Endometrium (tissue), 2 donors: ENCODE data around the gene GJB5.
"Not testable (repeated sequence)": the region's sequence is repeated elsewhere in the genome, so short reads cannot be mapped to it uniquely, and the experiment has no call there.

Source experiments
- FAIRE-seq: peaks from 2 replicates; lab custom pipeline; 2012; peaks lifted over from hg19 to GRCh38; lab: Jason Lieb, UNC
- donor health status: control.
- donor health status: control.

The GJB5 gene

GRCh38 chr1:34754964-34755637, at the start of gene GJB5:
GJB5 (plus strand) TSS chr1:34755047; CDS start chr1:34757331, 2,284 bp downstream.
- no peak for FAIRE-seq

- FAIRE-seq, result no peak
These were observed 49.8 kb upstream of the GJB5 start for GRCh38 chr1:34705077-34705476.

GRCh38 chr1:34708106-34708505, 46.7 kb upstream of the GJB5 start:
- no peak for FAIRE-seq

- no peak for FAIRE-seq
These were observed 45.3 kb upstream of the GJB5 start for GRCh38 chr1:34709547-34709946.

GRCh38 chr1:34710812-34711211, 44.0 kb upstream of the GJB5 start:
- no peak for FAIRE-seq

- FAIRE-seq, result no peak
These were observed 43.4 kb upstream of the GJB5 start for GRCh38 chr1:34711485-34711884.

GRCh38 chr1:34712007-34712688, 42.7 kb upstream of the GJB5 start:
- FAIRE-seq, result no peak

GRCh38 chr1:34713443-34713842, 41.4 kb upstream of the GJB5 start:
- no peak for FAIRE-seq

- FAIRE-seq, result no peak
These were observed 40.5 kb upstream of the GJB5 start for GRCh38 chr1:34714386-34714785.

GRCh38 chr1:34715139-34715538, 39.7 kb upstream of the GJB5 start:
- no peak for FAIRE-seq

- FAIRE-seq, result no peak
These were observed 33.6 kb upstream of the GJB5 start for GRCh38 chr1:34721241-34721640.

GRCh38 chr1:34721646-34722355, 33.0 kb upstream of the GJB5 start:
- no peak for FAIRE-seq

- no peak for FAIRE-seq
These were observed 28.0 kb upstream of the GJB5 start for GRCh38 chr1:34726861-34727260.

- no peak for FAIRE-seq
These were observed 24.4 kb upstream of the GJB5 start for GRCh38 chr1:34730485-34730884.

- FAIRE-seq, result not testable (repeated sequence)
These were observed 22.0 kb upstream of the GJB5 start for GRCh38 chr1:34732831-34733230.

GRCh38 chr1:34736692-34737091, 18.2 kb upstream of the GJB5 start:
- no peak for FAIRE-seq

GRCh38 chr1:34737236-34737635, 17.6 kb upstream of the GJB5 start:
- not testable (repeated sequence) for FAIRE-seq

GRCh38 chr1:34739613-34740012, 15.2 kb upstream of the GJB5 start:
- FAIRE-seq, result no peak

GRCh38 chr1:34740161-34740868, 14.5 kb upstream of the GJB5 start:
- no peak for FAIRE-seq

- FAIRE-seq, result no peak
These were observed 12.1 kb upstream of the GJB5 start for GRCh38 chr1:34742667-34743270.

GRCh38 chr1:34743775-34744174, 11.1 kb upstream of the GJB5 start:
- FAIRE-seq, result no peak

GRCh38 chr1:34744851-34745250, 10.0 kb upstream of the GJB5 start:
- no peak for FAIRE-seq
